Hepatocyte (in vitro differentiated cells): ENCODE data around the gene SATB1.

ENCODE experiments used
- EZH2phosphoT487 ChIP-seq: fragments of 200-600 bp; sonication (generic); IDR thresholded peaks from one replicate; pipeline ENCODE4 v1.6.1; 2018; ENCODE audit warnings: antibody characterized with exemption, mild to moderate bottlenecking, low read depth, moderate library complexity; ENCODE audit not compliant: unreplicated experiment, severe bottlenecking
- TF ChIP-seq, protein P1 (sequence below): fragments of 200-600 bp; sonication (generic); IDR thresholded peaks from 2 replicates; pipeline ENCODE4 v1.5.1; 2016; ENCODE audit warnings: antibody characterized with exemption, mild to moderate bottlenecking; ENCODE audit not compliant: poor library complexity

DNA sequence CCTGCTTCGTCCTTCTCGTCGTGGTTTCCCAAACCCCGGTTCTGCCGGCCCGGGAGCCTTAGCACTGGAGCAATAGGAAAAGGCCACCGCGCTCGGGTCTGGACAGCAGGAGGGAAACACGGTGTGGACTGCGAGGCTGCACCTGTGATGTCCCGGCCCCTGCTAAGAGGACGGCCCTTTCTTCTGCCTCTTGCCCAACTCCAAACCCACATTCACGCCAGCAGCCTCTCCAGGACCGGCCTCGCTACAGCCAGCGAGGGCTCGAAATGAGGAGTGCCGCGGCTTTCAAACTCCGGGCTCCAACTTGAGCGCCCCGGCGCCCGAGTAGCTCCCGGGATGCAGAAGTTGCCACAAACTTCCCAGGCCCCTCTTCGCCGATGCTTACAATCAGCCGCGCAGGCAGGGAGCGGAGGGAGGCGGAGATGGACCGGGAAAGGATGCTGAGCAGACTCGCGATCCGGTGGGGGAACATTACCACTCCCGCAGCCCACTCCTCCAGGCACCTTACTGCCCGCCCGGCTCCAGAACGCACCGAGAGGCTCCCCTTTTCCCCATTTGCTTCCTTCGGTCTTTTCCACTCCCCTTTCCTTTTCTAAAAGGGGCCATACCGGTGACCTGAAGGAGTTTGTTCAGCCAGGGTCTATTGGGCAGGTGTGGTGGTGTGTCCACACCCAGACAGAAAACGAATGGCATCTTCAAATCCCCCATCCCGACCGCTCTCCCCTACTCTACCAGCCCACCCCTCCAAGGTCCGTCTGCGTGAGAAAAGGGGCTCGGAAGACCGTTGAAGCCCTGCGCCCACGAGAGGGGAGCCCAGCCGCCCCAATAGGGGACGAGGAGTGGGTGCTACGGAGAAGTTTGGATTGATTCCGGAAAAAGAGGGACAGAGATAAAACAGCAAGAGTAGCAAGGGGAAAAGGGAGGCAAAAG lies 18.8 kb upstream of the SATB1 start:
- TF ChIP-seq EZH2phosphoT487: no peak
- TF ChIP-seq, protein P1, sequence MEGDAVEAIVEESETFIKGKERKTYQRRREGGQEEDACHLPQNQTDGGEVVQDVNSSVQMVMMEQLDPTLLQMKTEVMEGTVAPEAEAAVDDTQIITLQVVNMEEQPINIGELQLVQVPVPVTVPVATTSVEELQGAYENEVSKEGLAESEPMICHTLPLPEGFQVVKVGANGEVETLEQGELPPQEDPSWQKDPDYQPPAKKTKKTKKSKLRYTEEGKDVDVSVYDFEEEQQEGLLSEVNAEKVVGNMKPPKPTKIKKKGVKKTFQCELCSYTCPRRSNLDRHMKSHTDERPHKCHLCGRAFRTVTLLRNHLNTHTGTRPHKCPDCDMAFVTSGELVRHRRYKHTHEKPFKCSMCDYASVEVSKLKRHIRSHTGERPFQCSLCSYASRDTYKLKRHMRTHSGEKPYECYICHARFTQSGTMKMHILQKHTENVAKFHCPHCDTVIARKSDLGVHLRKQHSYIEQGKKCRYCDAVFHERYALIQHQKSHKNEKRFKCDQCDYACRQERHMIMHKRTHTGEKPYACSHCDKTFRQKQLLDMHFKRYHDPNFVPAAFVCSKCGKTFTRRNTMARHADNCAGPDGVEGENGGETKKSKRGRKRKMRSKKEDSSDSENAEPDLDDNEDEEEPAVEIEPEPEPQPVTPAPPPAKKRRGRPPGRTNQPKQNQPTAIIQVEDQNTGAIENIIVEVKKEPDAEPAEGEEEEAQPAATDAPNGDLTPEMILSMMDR: no peak
